IMR-90 (cell line): ENCODE measurements around the gene ADCK1. TPM values are rescaled to one million over a fixed set of nuclear protein-coding genes. Genes with fewer than 3 reads are reported as not detected.
A peak's percentile ranks its signal among the peaks of the same experiment; 100 is the strongest.

Experiments
- ATAC-seq: fragments of 200-7000 bp; cut with Tn5 transposase; 2 replicates; pipeline ENCODE4 v1.9.1; 2020; ENCODE audit warnings: low read depth, mild to moderate bottlenecking, moderate library complexity
- BruUV-seq: library from RNA; stranded (reverse); fragments of 400-500 nt; replicated peaks from 2 replicates; lab custom pipeline; 2021; lab: Mats Ljungman, UMichigan
- CTCF ChIA-PET: fragments of 300-600 bp; formaldehyde crosslinking; extraction: SDS; loops from one replicate; lab custom pipeline; 2021; ENCODE audit warnings: antibody characterized with exemption; lab: Yijun Ruan, JAX
- POLR2A ChIA-PET: fragments of 300-600 bp; sonication (Branson Sonifier 250); formaldehyde crosslinking; loops from one replicate; lab custom pipeline; 2022; ENCODE audit warnings: antibody characterized with exemption; ENCODE audit not compliant: unreplicated experiment; lab: Charles Lee
- DNase-seq: peaks from one replicate; pipeline ENCODE4 v3.0.0; 2013
- H2AFZ ChIP-seq: replicated peaks from 2 replicates; pipeline ENCODE3; 2013; ENCODE audit warnings: low read length, mild to moderate bottlenecking; ENCODE audit not compliant: poor library complexity
- H2AK5ac ChIP-seq: 2 replicates; pipeline ENCODE4 v1.6.1; 2013; ENCODE audit warnings: low read depth, low read length, inconsistent platforms
- H2AK9ac ChIP-seq: replicated peaks from 2 replicates; pipeline ENCODE3; 2013; ENCODE audit warnings: mild to moderate bottlenecking, low read depth, low read length, moderate library complexity; ENCODE audit not compliant: poor library complexity
- H2BK120ac ChIP-seq: 2 replicates; pipeline ENCODE4 v1.6.1; 2013; ENCODE audit warnings: low read depth, low read length, inconsistent platforms
- H2BK15ac ChIP-seq: 3 replicates; pipeline ENCODE4 v1.6.1; 2013; ENCODE audit warnings: low read depth, low read length, inconsistent platforms
- H2BK20ac ChIP-seq: 2 replicates; pipeline ENCODE4 v1.6.1; 2013; ENCODE audit warnings: low read depth, mild to moderate bottlenecking, inconsistent platforms, low read length, moderate library complexity
- H2BK5ac ChIP-seq: 2 replicates; pipeline ENCODE4 v1.6.1; 2013; ENCODE audit warnings: mild to moderate bottlenecking, low read depth, low read length, inconsistent platforms; ENCODE audit not compliant: poor library complexity, severe bottlenecking
- H3K14ac ChIP-seq: replicated peaks from 2 replicates; pipeline ENCODE4 v1.6.1; 2013; ENCODE audit warnings: low read depth, low read length, inconsistent platforms
- H3K18ac ChIP-seq: 2 replicates; pipeline ENCODE4 v1.6.1; 2013; ENCODE audit warnings: low read depth, low read length, control low read depth
- H3K23ac ChIP-seq: 2 replicates; pipeline ENCODE4 v1.6.1; 2013; ENCODE audit warnings: low read depth, low read length, inconsistent platforms
- H3K27ac ChIP-seq: 2 replicates; pipeline ENCODE4 v1.5.1; 2013; ENCODE audit warnings: mild to moderate bottlenecking, control low read depth, low read length; ENCODE audit not compliant: insufficient read depth
- H3K27me3 ChIP-seq: 2 replicates; pipeline ENCODE4 v1.6.1; 2013; ENCODE audit warnings: low read length; ENCODE audit not compliant: control insufficient read depth, insufficient read depth
- H3K36me3 ChIP-seq: 2 replicates; pipeline ENCODE4 v1.6.1; 2013; ENCODE audit warnings: low read length, mixed read lengths; ENCODE audit not compliant: control insufficient read depth, insufficient read depth
- H3K4ac ChIP-seq: 2 replicates; pipeline ENCODE4 v1.6.1; 2013; ENCODE audit warnings: low read depth, low read length, inconsistent platforms
- H3K4me1 ChIP-seq: 2 replicates; pipeline ENCODE4 v1.6.1; 2013; ENCODE audit warnings: low read length, mixed read lengths; ENCODE audit not compliant: control insufficient read depth, insufficient read depth
- H3K4me2 ChIP-seq: 2 replicates; pipeline ENCODE4 v1.6.1; 2013; ENCODE audit warnings: low read depth, mild to moderate bottlenecking, control low read depth, low read length, moderate library complexity
- H3K4me3 ChIP-seq: 2 replicates; pipeline ENCODE4 v1.5.1; 2013; ENCODE audit warnings: low read depth, mild to moderate bottlenecking, control low read depth, low read length, moderate library complexity; ENCODE audit not compliant: insufficient read depth
- H3K56ac ChIP-seq: 2 replicates; pipeline ENCODE4 v1.6.1; 2013; ENCODE audit warnings: low read length, inconsistent platforms; ENCODE audit not compliant: insufficient read depth; ENCODE audit errors: extremely low read depth
- H3K79me1 ChIP-seq, 2 experiments: 2 replicates each; pipeline ENCODE4 v1.6.1; 2013; ENCODE audit warnings: low read length in 2 of 2, inconsistent platforms in 1 of 2, low read depth in 1 of 2
- H3K9ac ChIP-seq: 2 replicates; pipeline ENCODE4 v1.6.1; 2013; ENCODE audit warnings: low read depth, low read length, control low read depth
- H3K9me1 ChIP-seq: 2 replicates; pipeline ENCODE4 v1.6.1; 2013; ENCODE audit warnings: low read length, inconsistent platforms; ENCODE audit not compliant: insufficient read depth
- H3K9me3 ChIP-seq: 2 replicates; pipeline ENCODE4 v1.6.1; 2013; ENCODE audit warnings: low read length; ENCODE audit not compliant: control insufficient read depth, insufficient read depth
- H4K20me1 ChIP-seq: 2 replicates; pipeline ENCODE4 v1.6.1; 2013; ENCODE audit warnings: low read length, inconsistent platforms; ENCODE audit not compliant: insufficient read depth
- H4K5ac ChIP-seq: 2 replicates; pipeline ENCODE4 v1.6.1; 2013; ENCODE audit warnings: mild to moderate bottlenecking, low read depth, low read length, control low read depth
- H4K8ac ChIP-seq, 2 experiments: 2 replicates each; pipeline ENCODE4 v1.6.1; 2013; ENCODE audit warnings: low read depth in 2 of 2, low read length in 2 of 2, control low read depth in 1 of 2, inconsistent platforms in 1 of 2
- H4K91ac ChIP-seq: 2 replicates; pipeline ENCODE4 v1.6.1; 2013; ENCODE audit warnings: low read depth, low read length, inconsistent platforms; ENCODE audit not compliant: insufficient read depth
- FOS ChIP-seq: fragments of 150-350 bp; IDR thresholded peaks from 2 replicates; pipeline ENCODE4 v1.6.1; 2016; ENCODE audit warnings: low read depth, low read length
- MXI1 ChIP-seq: IDR thresholded peaks from 2 replicates; pipeline ENCODE4 v1.6.1; 2012; ENCODE audit warnings: low read depth, mild to moderate bottlenecking, low read length, moderate library complexity, borderline replicate concordance
- SMC3 ChIP-seq: fragments of 150-350 bp; IDR thresholded peaks from 2 replicates; pipeline ENCODE4 v1.6.1; 2016; ENCODE audit warnings: low read depth, mild to moderate bottlenecking, antibody characterized with exemption, low read length, moderate library complexity
- WGBS, 2 experiments: methylation state at CpG; one replicate each; pipeline versions ENCODE4 v1.1.5 to v1.1.7; 2013; ENCODE audit warnings: missing lambda C conversion rate in 2 of 2; ENCODE audit not compliant: insufficient read length in 1 of 2; ENCODE audit errors: extremely low coverage in 2 of 2; 5-methylcytosine and 5-hydroxymethylcytosine counted together
- dilution Hi-C: fragments of 300-500 bp; cut with HindIII; formaldehyde crosslinking; loops from one replicate; pipeline ENCODE4 v1.14.3; 2018; ENCODE audit warnings: low sequenced_read_pairs; ENCODE audit not compliant: unreplicated experiment
- in situ Hi-C: fragments of 300-500 bp; cut with MboI; formaldehyde crosslinking; loops from 3 replicates; pipeline ENCODE4 v1.14.3; 2019; ENCODE audit warnings: low sequenced_read_pairs, inconsistent platforms, mixed read lengths
- intact Hi-C: fragments of 100-400 bp; cut with micrococcal nuclease; formaldehyde crosslinking; loops from 2 replicates; pipeline ENCODE4 v1.10.0; 2022
- polyA plus RNA-seq, 3 experiments: library from polyadenylated mRNA; depleted of rRNA; stranded (reverse); fragments of >200 nt; gene quantifications; 2 replicates each; pipeline ENCODE4 v1.2.3, GENCODE V29; 2012; ENCODE audit warnings: low replicate concordance in 1 of 3
- total RNA-seq: library from RNA; depleted of rRNA; stranded (reverse); fragments of >200 nt; gene quantifications from 2 replicates; pipeline ENCODE4 v1.2.3, GENCODE V29; 2012

Gene ADCK1
- total and polyA plus RNA-seq, 2 of the 4 experiments (the other 2 are of a cell fraction): 1.6 to 4.6 TPM

DNA sequence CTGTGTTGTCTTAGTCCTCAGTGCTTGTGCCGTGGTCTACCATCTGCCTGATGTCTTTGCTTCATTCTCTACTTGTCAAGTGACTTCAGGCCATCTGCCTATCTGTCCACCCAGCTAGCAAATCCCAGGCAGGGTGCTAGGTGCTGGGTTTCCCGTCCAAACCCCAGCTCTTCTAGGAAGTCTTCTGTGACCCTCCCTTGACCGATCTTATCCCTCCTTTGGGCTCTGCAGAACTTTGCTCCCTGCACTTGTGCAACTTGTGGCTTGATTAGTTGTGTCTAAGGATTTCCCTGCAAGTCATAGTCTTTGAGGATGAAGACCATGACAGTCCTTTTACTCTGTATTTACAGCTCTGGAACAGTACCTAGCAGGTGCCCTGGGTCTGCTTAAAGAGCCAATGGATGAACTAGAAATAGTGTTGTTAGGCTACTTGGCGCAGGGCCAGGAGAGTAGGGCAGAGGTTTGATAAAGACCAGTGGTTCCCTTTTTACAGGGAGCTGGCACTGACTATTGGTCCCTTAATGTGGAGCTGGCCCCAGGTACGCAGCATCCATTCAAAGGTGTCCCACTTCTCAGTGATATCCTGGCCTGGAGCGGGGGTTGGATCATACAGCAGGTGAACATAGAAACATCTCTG lies 60.1 kb downstream of the ADCK1 start:
- peak overlapping the region; percentile 45 for H2AK9ac ChIP-seq
- no peak for TF ChIP-seq FOS
- TF ChIP-seq MXI1: no peak
- TF ChIP-seq SMC3: no peak
- H3K56ac ChIP-seq: no peak overlapping the region
- H4K8ac ChIP-seq: no peak overlapping the region
- ATAC-seq (no peak), DNase-seq (no peak)
- no peak overlapping the region for H4K5ac ChIP-seq
- no TSS peak for BruUV-seq
- no peaks in the 10 kb centered on the region for H3K9me1 ChIP-seq
- H3K14ac ChIP-seq: no peak overlapping the region
- no peak overlapping the region for H2BK20ac ChIP-seq
- no peak overlapping the region for H2BK5ac ChIP-seq
- intact Hi-C loops (loop anchor here (5.0 to 10.0 kb wide), 4 partner anchors 165 to 1045 kb away; no protein-coding TSS in a partner anchor), in situ Hi-C loops (loop anchor here (25.0 kb wide), 2 partner anchors 727 to 977 kb away; no protein-coding TSS in a partner anchor), dilution Hi-C loops (no loop called here)
- no peaks in the 10 kb centered on the region; the same call in 1 of the 2 replicates for H4K20me1 ChIP-seq
- no peaks in the 10 kb centered on the region for H3K27me3 ChIP-seq
- H2AFZ ChIP-seq: no peak overlapping the region
- H3K18ac ChIP-seq: no peak overlapping the region
- no peaks in the 10 kb centered on the region for H3K36me3 ChIP-seq
- no peaks in the 10 kb centered on the region for H3K79me1 ChIP-seq
- no peak overlapping the region for H2BK120ac ChIP-seq
- POLR2A ChIA-PET: no interaction called here
- H2BK15ac ChIP-seq: no peak overlapping the region
- H3K4me2 ChIP-seq: no peak overlapping the region
- H2AK5ac ChIP-seq: no peak overlapping the region
- H3K4me1 ChIP-seq: no peaks in the 10 kb centered on the region
- no peak overlapping the region for H3K9ac ChIP-seq
- WGBS, 2 experiments: 90% methylated on average over 3 of the region's 6 CpGs; no CpG with 5 or more reads in 1 of the 2 experiments
- H3K9me3 ChIP-seq: no peaks in the 10 kb centered on the region
- H3K27ac ChIP-seq: no peak overlapping the region
- H3K23ac ChIP-seq: no peak overlapping the region
- no peak overlapping the region for H3K4ac ChIP-seq
- CTCF ChIA-PET: interaction anchor here (0.6 to 1.1 kb wide), 2 partner anchors 95 to 707 kb away, joined by 3 to 5 read pairs; no protein-coding TSS in a partner anchor
- no peak overlapping the region for H3K4me3 ChIP-seq
- H4K91ac ChIP-seq: no peak overlapping the region
